PC-3 (cell line): ENCODE measurements around the gene APMAP. TPM values are rescaled to one million over a fixed set of nuclear protein-coding genes. Genes with fewer than 3 reads are reported as not detected.

Source experiments
- ATAC-seq: fragments of 200-7000 bp; cut with Tn5 transposase; 2 replicates; pipeline ENCODE4 v1.9.1; 2020; ENCODE audit warnings: mild to moderate bottlenecking, moderate library complexity
- BruUV-seq: library from RNA; stranded (reverse); fragments of 400-500 nt; replicated peaks from 2 replicates; lab custom pipeline; 2021; lab: Mats Ljungman, UMichigan
- CTCF ChIA-PET: fragments of 300-600 bp; sonication (Branson Sonifier 250); formaldehyde crosslinking; loops from one replicate; lab custom pipeline; 2022; ENCODE audit warnings: antibody characterized with exemption; lab: Charles Lee
- POLR2A ChIA-PET: fragments of 300-600 bp; sonication (Branson Sonifier 250); formaldehyde crosslinking; loops from one replicate; lab custom pipeline; 2022; ENCODE audit warnings: antibody characterized with exemption; ENCODE audit not compliant: unreplicated experiment; lab: Charles Lee
- DNase-seq: peaks from one replicate; pipeline ENCODE4 v3.0.0-alpha.2; 2015
- H2AFZ ChIP-seq: fragments of 300-600 bp; sonication (generic); 2 replicates; pipeline ENCODE4 v1.6.0; 2016; ENCODE audit warnings: antibody characterized with exemption, low read length
- H3F3A ChIP-seq: fragments of 300-600 bp; sonication (generic); one replicate; pipeline ENCODE4 v1.6.0; 2017; ENCODE audit warnings: antibody characterized with exemption, low read length, control low read depth, mild to moderate bottlenecking; ENCODE audit not compliant: unreplicated experiment
- H3K27ac ChIP-seq: fragments of 300-600 bp; sonication (generic); 2 replicates; pipeline ENCODE4 v1.5.1; 2016; ENCODE audit warnings: mild to moderate bottlenecking, low read length
- H3K27me3 ChIP-seq: fragments of 300-600 bp; sonication (generic); 2 replicates; pipeline ENCODE4 v1.6.1; 2016; ENCODE audit warnings: low read length, mixed read lengths
- H3K36me3 ChIP-seq: fragments of 300-600 bp; sonication (generic); 2 replicates; pipeline ENCODE4 v1.6.1; 2016; ENCODE audit warnings: low read depth, mixed run types, low read length, mixed read lengths
- H3K4me1 ChIP-seq: fragments of 300-600 bp; sonication (generic); 2 replicates; pipeline ENCODE4 v1.5.1; 2016; ENCODE audit warnings: low read length; ENCODE audit not compliant: insufficient read depth
- H3K4me2 ChIP-seq: fragments of 300-600 bp; sonication (generic); 2 replicates; pipeline ENCODE4 v1.6.0; 2016; ENCODE audit warnings: low read length
- H3K4me3 ChIP-seq: fragments of 300-600 bp; sonication (generic); 2 replicates; pipeline ENCODE4 v1.5.1; 2016; ENCODE audit warnings: mild to moderate bottlenecking, low read length, mixed read lengths
- H3K79me2 ChIP-seq: fragments of 300-600 bp; sonication (generic); 2 replicates; pipeline ENCODE4 v1.6.1; 2017; ENCODE audit warnings: low read length, mixed read lengths
- H3K9ac ChIP-seq: fragments of 300-600 bp; sonication (generic); 2 replicates; pipeline ENCODE4 v1.6.0; 2016; ENCODE audit warnings: mild to moderate bottlenecking, low read length
- H3K9me2 ChIP-seq: fragments of 300-600 bp; sonication (generic); replicated peaks from 2 replicates; pipeline ENCODE4 v1.6.1; 2016; ENCODE audit warnings: mixed run types, low read length, mixed read lengths
- H3K9me3 ChIP-seq: fragments of 300-600 bp; sonication (generic); 2 replicates; pipeline ENCODE4 v1.6.1; 2016; ENCODE audit warnings: low read length, mixed read lengths
- H4K20me1 ChIP-seq: fragments of 300-600 bp; sonication (generic); 2 replicates; pipeline ENCODE4 v1.6.1; 2016; ENCODE audit warnings: low read length, mixed read lengths
- EZH2 ChIP-seq: fragments of 300-600 bp; sonication (generic); IDR thresholded peaks from one replicate; pipeline ENCODE4 v1.6.1; 2017; ENCODE audit warnings: antibody characterized with exemption, mild to moderate bottlenecking, low read length; ENCODE audit not compliant: unreplicated experiment
- EZH2phosphoT487 ChIP-seq: fragments of 300-600 bp; sonication (generic); IDR thresholded peaks from 2 replicates; pipeline ENCODE4 v1.6.1; 2018; ENCODE audit warnings: mild to moderate bottlenecking, antibody characterized with exemption, low read length, borderline replicate concordance
- intact Hi-C: fragments of 100-400 bp; cut with micrococcal nuclease; formaldehyde crosslinking; loops from 2 replicates; pipeline ENCODE4 v1.9.0; 2023
- total RNA-seq: library from RNA; depleted of rRNA; stranded (reverse); fragments of >200 nt; gene quantifications from 2 replicates; pipeline ENCODE4 v1.2.3, GENCODE V29; 2014
- TF ChIP-seq, protein P1 (sequence below): fragments of 300-600 bp; sonication (generic); conservative IDR thresholded peaks from 2 replicates; pipeline ENCODE4 v1.5.1; 2017; ENCODE audit warnings: antibody characterized with exemption, low read depth, mild to moderate bottlenecking, low read length

The APMAP gene
- total RNA-seq, 1 experiment from 2014 or later, result 134 TPM

GRCh38 chr20:24939036-24939435 is 53.5 kb downstream of the APMAP start:
- Histone ChIP-seq H2AFZ (no peak overlapping the region), H3K27me3 (no peaks in the 10 kb centered on the region), H3K79me2 (no peaks in the 10 kb centered on the region), H3K4me1 (no peaks in the 10 kb centered on the region), H3K9ac (no peak overlapping the region), H3K9me3 (no peaks in the 10 kb centered on the region; the same call in 1 of the 2 replicates), H3K27ac (no peak overlapping the region), H4K20me1 (no peaks in the 10 kb centered on the region), H3K9me2 (no peaks in the 10 kb centered on the region), H3K4me2 (no peak overlapping the region), H3K36me3 (no peaks in the 10 kb centered on the region), H3K4me3 (no peak overlapping the region), H3F3A (no peaks in the 10 kb centered on the region)
- TF ChIP-seq EZH2phosphoT487 (no peak), EZH2 (no peak)
- TF ChIP-seq, protein P1, sequence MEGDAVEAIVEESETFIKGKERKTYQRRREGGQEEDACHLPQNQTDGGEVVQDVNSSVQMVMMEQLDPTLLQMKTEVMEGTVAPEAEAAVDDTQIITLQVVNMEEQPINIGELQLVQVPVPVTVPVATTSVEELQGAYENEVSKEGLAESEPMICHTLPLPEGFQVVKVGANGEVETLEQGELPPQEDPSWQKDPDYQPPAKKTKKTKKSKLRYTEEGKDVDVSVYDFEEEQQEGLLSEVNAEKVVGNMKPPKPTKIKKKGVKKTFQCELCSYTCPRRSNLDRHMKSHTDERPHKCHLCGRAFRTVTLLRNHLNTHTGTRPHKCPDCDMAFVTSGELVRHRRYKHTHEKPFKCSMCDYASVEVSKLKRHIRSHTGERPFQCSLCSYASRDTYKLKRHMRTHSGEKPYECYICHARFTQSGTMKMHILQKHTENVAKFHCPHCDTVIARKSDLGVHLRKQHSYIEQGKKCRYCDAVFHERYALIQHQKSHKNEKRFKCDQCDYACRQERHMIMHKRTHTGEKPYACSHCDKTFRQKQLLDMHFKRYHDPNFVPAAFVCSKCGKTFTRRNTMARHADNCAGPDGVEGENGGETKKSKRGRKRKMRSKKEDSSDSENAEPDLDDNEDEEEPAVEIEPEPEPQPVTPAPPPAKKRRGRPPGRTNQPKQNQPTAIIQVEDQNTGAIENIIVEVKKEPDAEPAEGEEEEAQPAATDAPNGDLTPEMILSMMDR, result peak; percentile 16; the same call in 1 of the 2 replicates
- CTCF ChIA-PET, result no interaction called here
- no TSS peak for BruUV-seq
- intact Hi-C loops, result no loop called here
- DNase-seq (no peak), ATAC-seq (no peak)
- POLR2A ChIA-PET, result no interaction called here

DNA sequence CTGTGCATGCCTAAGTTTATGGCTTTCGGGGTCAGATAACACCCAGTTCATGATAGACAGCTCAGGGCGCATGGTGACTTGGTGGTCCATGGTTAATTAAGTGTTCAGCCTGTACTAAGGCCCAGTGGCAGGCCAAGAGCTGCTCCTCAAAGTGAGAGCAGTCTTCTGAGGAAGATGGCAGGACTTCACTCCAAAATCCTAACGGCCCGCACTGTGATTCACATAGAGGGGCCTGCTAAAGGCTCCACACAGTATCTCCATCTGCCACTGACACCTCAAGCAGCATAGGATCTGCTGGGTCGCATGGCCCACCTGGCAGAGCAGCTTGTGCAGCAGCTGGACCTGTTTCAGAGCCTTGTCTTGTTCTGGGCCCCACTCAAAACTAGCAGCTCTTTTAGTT is 54.1 kb downstream of the APMAP start:
- Histone ChIP-seq H3K4me3 (no peak overlapping the region), H3F3A (no peaks in the 10 kb centered on the region), H3K9me3 (no peaks in the 10 kb centered on the region; the same call in 1 of the 2 replicates), H3K79me2 (no peaks in the 10 kb centered on the region), H2AFZ (no peak overlapping the region), H3K36me3 (no peaks in the 10 kb centered on the region), H3K27me3 (no peaks in the 10 kb centered on the region), H3K4me2 (no peak overlapping the region), H3K9ac (no peak overlapping the region), H3K9me2 (no peaks in the 10 kb centered on the region), H3K4me1 (no peaks in the 10 kb centered on the region), H3K27ac (no peak overlapping the region), H4K20me1 (no peaks in the 10 kb centered on the region)
- no peak for DNase-seq
- ChIA-PET CTCF (no interaction called here), POLR2A (no interaction called here)
- TF ChIP-seq, protein P1, result no peak
- no peak for TF ChIP-seq EZH2
- TF ChIP-seq EZH2phosphoT487, result no peak
- intact Hi-C loops, result no loop called here
- no TSS peak for BruUV-seq
- ATAC-seq, result no peak

GRCh38 chr20:24937579-24937978 is 55.0 kb downstream of the APMAP start:
- POLR2A ChIA-PET, result no interaction called here
- CTCF ChIA-PET, result no interaction called here
- intact Hi-C loops, result no loop called here

More at GRCh38 chr20:24937579-24937978, 55.0 kb downstream of the APMAP start:
- no peaks in the 10 kb centered on the region for H3K36me3 ChIP-seq
- no TSS peak for BruUV-seq
- no peaks in the 10 kb centered on the region for H3K79me2 ChIP-seq
- H3K27me3 ChIP-seq, result no peaks in the 10 kb centered on the region
- no peak overlapping the region for H3K27ac ChIP-seq
- H2AFZ ChIP-seq, result no peak overlapping the region
- H3K4me2 ChIP-seq, result no peak overlapping the region
- H3K4me3 ChIP-seq, result no peak overlapping the region
- H3F3A ChIP-seq, result no peaks in the 10 kb centered on the region
- H3K9me3 ChIP-seq, result no peaks in the 10 kb centered on the region; the same call in 1 of the 2 replicates
- TF ChIP-seq EZH2 (no peak), EZH2phosphoT487 (no peak)
- TF ChIP-seq, protein P1, result no peak
- peaks cover 7% of the 10 kb centered on the region for H3K4me1 ChIP-seq
- DNase-seq, result no peak
- H4K20me1 ChIP-seq, result no peaks in the 10 kb centered on the region
- no peaks in the 10 kb centered on the region for H3K9me2 ChIP-seq
- H3K9ac ChIP-seq, result no peak overlapping the region
- ATAC-seq, result no peak
